8988T (cell line): ENCODE measurements around the gene RIN1.
"Not testable (repeated sequence)": the region's sequence is repeated elsewhere in the genome, so short reads cannot be mapped to it uniquely, and the experiment has no call there.

Experiments used
- DNase-seq: peaks from one replicate; pipeline ENCODE4 v3.0.0; 2011

Gene RIN1

GRCh38 chr11:66336234-66337102, at the start of gene RIN1:
Gene RIN1, minus strand, starts transcription at chr11:66336434. Its CDS starts 32 bp downstream, at chr11:66336402.
- DNase-seq, result peak; percentile 99

- DNase-seq, result not testable (repeated sequence)
These were observed 48.1 kb upstream of the RIN1 start for GRCh38 chr11:66384316-66384715.

GRCh38 chr11:66380264-66380663, 44.0 kb upstream of the RIN1 start:
- not testable (repeated sequence) for DNase-seq

GRCh38 chr11:66373690-66374287, 37.6 kb upstream of the RIN1 start:
- not testable (repeated sequence) for DNase-seq

- DNase-seq, result no peak
These were observed 37.0 kb upstream of the RIN1 start for GRCh38 chr11:66373265-66373664.

- DNase-seq, result peak; percentile 83
These were observed 35.6 kb upstream of the RIN1 start, which contains the start of gene SLC29A2 for GRCh38 chr11:66371627-66372415. Gene SLC29A2, minus strand, starts transcription at chr11:66371760. Its CDS starts 169 bp downstream, at chr11:66371591.

GRCh38 chr11:66369073-66369894, 33.0 kb upstream of the RIN1 start:
- no peak for DNase-seq

GRCh38 chr11:66368484-66368883, 32.2 kb upstream of the RIN1 start:
- DNase-seq, result no peak

GRCh38 chr11:66367561-66368312, 31.5 kb upstream of the RIN1 start:
- DNase-seq, result no peak

- DNase-seq, result no peak
These were observed 30.7 kb upstream of the RIN1 start for GRCh38 chr11:66366844-66367477.

- no peak for DNase-seq
These were observed 29.7 kb upstream of the RIN1 start for GRCh38 chr11:66365711-66366619.

- no peak for DNase-seq
These were observed 28.9 kb upstream of the RIN1 start for GRCh38 chr11:66365166-66365565.

- DNase-seq, result peak; percentile 93
These were observed 27.7 kb upstream of the RIN1 start for GRCh38 chr11:66363805-66364535.

- no peak for DNase-seq
These were observed 27.0 kb upstream of the RIN1 start for GRCh38 chr11:66363187-66363601.

- no peak for DNase-seq
These were observed 26.4 kb upstream of the RIN1 start for GRCh38 chr11:66362481-66363147.

GRCh38 chr11:66361502-66361941, 25.3 kb upstream of the RIN1 start:
- DNase-seq, result no peak

GRCh38 chr11:66360406-66361073, 24.3 kb upstream of the RIN1 start:
- DNase-seq, result no peak

GRCh38 chr11:66359662-66360087, 23.4 kb upstream of the RIN1 start:
- no peak for DNase-seq
